NCI-H524 (cell line): ENCODE measurements around the gene EBF4.
A peak's percentile ranks its signal among the peaks of the same experiment; 100 is the strongest.
"Not testable (repeated sequence)": the region's sequence is repeated elsewhere in the genome, so short reads cannot be mapped to it uniquely, and the experiment has no call there.

ENCODE experiments used
- DNase-seq, 2 experiments: peaks; one replicate each; lab custom pipeline; 2025; lab: John Stamatoyannopoulos, UW

EBF4 gene

DNA sequence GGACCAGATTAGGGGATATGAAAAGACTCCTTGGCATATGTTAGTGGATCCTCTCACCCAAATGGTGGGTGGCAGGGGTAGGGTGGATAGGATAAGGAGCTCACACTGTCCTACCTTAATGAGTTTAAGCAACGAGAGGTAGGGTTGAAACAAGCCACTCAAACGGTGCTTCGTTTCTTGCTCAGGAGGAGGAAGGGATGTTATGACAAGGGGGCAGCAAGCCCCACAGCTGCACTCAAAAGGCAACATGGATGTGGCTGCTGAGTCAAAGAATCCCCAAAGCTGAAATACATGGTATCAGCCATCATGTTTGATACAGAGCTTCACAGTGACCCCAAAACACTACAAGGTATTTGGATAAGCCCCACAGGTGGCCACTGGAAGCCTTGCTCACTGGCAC, 20.1 kb upstream of the EBF4 start:
- DNase-seq = peak in 1 of 2 experiments; percentile 20

DNA sequence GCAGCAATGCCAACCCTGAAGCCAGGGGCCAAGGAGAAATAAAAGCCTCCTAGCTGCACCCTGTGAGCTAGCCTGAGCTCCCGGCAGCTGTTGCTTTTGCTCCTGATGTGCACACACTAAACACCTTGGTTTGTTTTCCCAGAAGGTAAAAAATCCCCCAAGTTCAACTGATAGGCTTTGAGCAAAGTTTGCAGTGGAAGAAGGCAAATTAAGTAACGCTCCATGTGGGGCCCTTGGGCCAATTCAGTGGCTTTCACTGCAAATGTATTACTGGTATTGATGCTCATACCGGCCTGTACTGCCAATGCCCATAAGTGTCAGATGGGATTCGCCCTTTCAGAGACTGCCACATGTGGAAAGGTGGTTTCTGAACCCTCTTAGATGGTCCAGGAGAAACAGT, 19.1 kb upstream of the EBF4 start:
- DNase-seq = no peak

DNA sequence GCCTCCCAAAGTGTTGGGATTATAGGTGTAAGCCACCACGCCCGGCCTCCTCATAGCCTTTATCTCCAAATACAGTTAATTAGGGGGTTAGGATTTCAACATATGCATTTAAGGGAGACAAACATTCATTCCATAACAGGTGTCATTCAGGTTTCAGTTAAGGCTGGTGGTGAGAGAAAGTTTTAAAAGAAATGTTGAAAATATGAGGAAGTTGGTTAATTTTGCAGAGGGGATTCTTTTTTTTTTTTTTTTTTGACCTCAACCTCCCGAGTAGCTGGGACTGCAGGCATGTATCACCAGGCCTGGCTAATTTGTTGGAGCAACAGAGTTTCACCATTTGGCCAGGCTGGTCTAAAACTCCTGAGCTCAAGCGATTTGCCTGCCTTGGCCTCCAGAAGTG, 12.5 kb upstream of the EBF4 start:
- no peak for DNase-seq

DNA sequence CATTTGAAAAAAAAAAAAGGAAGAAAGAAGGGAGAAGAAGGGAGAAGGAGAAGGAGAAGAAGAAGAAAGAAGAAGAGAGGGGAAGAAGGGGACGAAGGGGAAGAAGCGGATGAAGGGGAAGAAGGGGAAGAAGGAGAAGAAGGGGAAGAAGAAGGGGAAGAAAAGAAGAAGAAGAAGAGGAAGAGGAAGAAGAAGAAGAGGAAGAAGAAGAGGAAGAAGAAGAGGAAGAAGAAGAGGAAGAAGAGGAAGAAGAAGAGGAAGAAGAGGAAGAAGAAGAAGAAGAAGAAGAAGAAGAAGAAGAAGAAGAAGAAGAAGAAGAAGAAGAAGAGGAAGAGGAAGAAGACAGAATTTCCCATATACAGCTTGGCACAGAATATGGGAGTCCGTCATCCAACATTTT, 10.5 kb upstream of the EBF4 start:
- DNase-seq = not testable (repeated sequence)

DNA sequence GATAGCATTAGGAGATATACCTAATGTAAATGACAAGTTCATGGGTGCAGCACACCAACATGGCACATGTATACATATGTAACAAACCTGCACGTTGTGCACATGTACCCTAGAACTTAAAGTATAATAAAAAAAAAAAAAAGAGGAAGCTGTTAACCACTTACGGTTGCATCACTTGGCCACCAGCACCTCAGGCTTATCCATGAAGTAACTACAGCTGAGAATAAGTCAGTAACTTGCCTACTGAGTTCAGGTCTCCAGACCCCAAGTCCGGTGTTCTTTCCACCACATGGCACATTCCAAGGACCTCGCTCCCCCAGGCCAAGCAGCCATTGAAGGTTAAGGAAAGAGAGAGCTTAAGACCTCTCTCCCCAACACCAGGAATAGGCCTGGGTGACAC, 7.8 kb upstream of the EBF4 start:
- DNase-seq = not testable (repeated sequence)

DNA sequence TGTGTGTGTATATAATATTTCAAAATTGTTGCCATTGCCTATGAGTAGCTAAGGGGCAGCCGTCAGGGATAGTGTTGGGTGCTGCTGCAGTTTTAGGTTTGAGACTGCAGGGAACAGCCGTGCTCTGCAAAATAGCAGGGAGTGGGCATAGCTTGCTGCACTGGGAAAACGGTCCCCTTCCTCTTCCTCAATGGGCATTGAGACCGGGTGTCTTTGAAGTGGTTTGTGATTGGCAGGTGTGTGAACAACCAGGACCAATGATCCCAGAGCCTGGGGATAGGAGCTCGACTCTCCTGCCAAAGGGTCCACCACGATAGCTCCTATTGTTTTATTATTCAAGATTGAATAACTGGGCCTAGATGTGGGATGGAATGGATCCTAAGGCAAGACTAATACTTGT, 5.1 kb upstream of the EBF4 start:
- DNase-seq = no peak

DNA sequence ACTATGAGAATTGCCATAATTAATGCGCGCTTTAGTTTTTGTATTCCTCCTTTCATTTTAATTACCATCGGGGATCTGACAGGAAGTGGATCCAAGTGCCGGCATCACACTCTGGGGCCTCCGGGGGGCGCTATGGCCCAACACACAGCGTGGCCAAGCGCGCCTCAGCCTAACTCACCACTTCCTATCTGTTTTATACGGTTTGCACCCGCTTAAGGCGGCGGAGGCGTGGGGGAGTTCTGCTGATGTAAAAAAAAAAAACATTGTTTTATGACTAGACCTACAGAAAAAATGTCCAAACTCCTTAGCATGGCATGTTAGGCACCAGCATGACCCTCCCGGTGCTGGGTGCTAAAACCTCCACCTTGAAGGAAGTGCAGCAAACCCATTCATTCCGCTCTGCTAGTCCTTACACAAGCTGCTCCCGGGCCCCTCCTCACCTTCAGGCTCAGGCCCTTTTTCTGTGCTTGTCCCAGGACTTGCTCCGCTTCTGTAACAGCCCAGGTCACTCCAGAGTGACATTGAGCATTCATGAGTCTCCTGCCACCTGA, 4.5 kb upstream of the EBF4 start:
- DNase-seq = peak in 1 of 2 experiments; percentile 62

DNA sequence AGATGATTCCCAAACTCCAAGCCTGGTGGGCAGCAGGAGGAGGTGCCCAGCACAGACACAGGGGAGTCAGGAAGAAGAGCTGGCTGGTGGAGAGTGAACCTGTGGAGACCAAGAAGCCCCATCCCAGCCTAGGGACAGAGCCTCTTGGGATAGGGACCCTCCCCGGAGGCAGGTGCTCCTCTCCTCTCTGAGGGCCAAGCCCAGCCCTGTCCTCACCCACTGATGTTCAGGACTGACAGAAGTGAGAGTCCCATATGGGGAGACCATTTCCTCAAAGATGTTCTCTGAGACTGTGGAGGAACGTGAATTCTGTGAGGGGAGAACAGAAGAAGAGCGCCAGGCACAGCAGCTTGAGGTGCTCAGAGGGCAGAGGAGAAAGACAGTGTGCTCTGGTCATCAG, 2.4 kb upstream of the EBF4 start:
- DNase-seq = no peak

DNA sequence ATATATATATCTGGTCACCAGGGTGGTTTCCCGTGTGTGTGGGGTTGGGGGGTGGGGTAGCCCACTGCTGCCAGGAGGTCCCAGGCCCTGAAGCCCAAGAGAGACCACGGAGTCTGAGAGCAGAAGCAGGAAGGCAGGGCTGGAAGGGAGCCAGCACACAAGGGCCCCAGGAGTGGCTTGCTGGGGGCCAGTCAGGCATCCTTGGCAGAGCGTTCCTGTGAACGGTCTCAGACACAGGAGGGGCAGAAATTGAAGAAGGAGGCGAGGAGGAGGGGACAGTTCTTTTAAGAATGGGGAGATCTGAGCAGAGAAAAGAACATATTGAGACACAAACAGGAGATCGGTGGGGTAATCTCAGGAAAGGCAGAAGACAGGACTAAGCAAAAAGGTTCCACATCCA, 1.9 kb upstream of the EBF4 start:
- peak in 1 of 2 experiments; percentile 14 for DNase-seq

DNA sequence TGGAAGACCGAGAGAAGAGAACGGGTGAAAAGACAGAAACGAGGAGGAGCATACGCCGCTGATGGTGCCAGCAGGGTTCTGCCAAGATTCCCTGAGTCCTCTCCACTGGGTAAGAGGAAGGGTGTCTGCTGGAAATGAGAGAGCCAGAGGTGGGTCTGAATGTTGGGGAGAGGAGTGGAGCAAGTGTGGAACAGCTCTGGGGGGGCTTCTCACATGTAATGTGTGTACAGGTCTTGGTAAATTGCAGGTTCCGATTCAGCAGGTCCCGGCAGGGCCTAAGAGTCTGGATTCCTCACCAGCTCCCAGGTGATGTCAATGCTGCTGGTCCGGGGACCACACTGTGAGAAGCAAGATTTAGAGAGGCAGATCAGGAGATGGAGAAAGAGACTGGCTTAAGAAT, 1.5 kb upstream of the EBF4 start:
- DNase-seq = no peak

DNA sequence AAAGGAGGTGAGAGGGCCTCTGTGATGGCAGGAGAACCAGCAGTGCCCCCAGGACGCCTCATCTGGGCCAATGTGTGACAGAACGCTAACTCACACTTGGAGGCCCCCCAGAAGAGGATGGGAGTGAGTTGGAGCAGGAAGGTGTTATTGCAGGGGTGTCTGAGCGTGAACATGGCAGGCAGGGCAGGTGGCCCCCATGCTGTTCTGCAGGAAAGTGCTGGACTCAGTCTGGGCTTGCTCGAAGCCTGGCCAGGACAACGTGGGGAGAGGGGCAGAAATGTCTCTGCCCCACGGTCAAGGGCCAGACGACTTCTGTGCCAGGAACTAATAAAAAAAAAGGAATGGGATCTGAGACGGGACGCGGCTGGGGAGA, 931 bp upstream of the EBF4 start:
- DNase-seq = no peak

DNA sequence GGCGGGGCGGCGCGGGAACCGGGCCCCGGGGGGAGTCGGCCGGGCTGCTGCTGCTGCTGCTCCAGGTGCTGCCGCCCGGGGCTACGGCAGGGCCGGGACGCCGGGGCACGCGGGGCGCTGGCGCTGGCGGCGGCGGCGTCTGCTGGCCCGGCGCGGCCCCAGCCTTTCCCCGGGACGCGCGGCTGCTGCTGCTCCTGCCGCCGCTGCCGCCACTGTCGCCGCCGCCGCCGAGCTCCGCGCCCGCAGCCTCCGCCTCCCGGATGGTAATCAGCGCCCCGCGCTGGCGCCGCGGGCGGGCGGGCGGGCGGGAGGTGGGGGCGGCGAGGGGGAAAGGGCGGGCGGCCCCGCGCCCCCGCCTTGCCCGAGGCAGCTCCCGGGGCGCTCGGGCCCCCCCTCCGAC, 306 bp downstream of the EBF4 start:
- no peak for DNase-seq

DNA sequence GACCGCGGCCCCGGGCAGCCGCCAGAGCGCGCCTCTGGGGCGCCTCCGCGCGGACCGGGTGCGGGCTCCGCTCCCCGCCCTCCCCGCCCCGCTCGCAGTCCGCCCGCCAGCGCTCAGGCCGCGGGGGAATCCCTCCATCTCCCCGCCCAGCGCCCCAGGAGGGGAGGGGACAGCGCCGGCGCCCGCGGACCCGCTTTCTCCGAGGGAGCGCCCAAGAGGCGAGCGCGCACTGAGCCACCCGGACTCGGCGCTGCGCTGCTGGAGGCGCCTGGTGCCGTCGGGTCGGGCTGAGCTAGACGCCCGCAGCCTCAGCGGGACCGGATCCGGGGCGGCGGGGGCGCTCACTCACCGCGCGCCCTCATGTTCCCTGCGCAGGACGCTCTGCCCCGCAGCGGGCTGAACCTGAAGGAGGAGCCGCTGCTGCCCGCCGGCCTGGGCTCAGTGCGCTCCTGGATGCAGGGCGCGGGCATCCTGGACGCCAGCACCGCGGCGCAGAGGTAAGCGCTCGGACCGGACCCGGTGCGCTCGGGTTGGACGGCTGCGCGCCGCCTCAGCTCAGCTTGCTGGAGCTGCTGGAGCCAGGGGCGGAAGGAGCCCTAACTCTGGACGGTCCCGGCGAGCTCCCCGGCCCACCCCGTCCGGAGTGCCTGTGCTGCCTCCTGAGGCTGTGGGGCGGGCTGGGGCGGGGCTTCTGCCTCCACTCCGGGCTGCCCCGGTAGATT, 867 bp downstream of the EBF4 start:
- no peak for DNase-seq

DNA sequence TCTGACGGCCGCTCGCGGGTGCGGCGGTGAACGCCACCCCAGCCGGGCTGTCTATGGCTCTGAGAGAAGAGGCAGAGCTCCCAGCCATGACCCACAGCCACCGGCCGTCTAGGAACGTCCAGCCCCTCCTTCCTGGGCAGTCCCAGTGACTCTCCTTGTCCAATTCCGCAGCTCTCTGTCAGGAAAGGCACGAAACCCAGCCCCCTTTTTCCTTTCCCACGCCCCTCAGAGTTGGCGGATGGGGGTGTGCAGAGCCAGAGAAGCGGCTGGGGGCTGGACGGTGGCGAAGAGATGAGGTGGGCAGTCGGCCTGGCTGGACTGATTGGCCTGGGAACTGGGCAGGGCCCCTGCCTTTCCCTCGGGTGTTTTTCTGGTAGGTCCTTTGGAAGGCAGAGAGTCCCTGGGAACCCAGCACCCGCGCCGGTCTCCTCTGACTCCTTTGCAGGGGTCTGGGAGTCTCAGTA, 1.5 kb downstream of the EBF4 start:
- DNase-seq = no peak

DNA sequence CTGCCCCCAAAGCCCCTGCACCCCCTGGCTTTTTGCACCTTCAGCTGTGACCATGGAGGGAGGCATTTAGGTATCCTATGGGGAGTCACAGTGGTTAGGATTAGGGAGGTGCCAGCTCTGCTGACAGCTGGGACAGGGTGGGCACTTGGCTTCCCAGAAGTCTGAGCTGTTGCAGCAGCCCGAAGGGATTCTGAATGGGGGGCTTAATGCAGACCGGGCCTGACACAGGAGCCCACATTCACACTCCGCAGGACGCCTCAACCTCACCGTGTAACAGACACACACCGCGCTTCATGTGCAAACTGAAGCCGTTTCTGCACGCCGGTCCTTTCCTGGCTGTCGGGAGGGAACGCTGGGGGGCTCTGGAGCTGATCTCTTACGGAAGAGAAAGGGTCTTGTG, 1.9 kb downstream of the EBF4 start:
- DNase-seq = peak in 1 of 2 experiments; percentile 26

DNA sequence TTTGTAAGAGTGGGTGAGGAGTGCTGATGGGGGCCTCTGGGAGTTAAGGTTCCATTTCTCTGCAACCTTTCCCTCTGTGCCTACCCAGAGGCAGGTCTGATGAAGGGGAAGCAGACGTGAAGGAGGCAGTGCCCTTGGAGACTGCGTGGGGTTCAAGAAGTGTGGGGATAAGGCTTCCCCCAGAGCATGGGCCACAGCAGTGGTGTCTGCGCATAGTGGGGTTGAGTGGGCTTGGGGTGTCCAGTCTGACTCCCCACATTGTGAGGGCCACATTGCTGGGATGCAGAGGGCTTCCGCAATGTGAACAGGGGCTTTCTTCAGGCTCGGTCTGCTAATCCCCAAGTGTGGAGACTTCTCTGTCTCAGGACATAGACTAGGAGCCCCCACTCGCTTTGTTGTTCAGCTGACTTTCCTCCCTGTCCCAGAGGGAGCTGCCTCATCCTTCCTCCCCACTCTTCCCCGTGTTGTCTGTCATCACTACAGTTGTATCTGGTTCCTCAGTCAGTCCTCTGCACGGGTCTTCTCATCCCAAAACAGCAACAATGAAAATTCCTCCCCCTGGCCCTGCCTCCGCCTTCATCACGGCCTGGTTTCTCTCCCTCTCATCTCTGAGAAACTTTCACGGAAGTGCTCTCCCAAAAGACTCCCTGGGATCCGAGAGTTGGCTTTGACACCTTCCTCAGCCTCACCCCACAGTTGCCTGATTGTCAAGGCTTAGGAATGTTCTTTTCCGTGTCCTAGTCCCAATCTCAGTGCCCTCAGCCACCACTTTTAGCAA, 2.8 kb downstream of the EBF4 start:
- no peak for DNase-seq

DNA sequence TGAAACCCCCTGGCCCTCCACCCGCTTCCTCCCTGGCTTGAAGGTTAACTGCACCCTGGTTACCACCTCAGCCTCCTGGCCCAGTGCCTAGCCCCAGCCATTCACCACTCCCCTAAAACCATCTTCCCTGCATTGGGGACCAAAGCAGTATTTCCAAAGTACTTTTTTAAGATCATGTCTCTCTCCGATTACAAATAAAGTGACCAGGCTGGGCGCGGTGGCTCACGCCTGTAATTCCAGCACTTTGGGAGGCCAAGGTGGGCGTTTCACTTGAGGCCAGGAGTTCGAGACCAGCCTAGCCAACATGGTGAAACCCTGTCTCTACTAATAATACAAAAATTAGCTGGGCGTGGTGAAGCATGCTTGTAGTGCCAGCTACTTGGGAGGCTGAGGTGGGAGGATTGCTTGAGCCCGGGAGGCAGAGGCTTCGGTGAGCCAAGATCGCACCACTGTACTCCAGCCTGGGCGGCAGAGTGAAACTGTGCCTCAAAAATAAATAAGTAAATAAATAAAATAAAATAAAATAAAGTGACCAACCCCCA, 3.5 kb downstream of the EBF4 start:
- not testable (repeated sequence) for DNase-seq

DNA sequence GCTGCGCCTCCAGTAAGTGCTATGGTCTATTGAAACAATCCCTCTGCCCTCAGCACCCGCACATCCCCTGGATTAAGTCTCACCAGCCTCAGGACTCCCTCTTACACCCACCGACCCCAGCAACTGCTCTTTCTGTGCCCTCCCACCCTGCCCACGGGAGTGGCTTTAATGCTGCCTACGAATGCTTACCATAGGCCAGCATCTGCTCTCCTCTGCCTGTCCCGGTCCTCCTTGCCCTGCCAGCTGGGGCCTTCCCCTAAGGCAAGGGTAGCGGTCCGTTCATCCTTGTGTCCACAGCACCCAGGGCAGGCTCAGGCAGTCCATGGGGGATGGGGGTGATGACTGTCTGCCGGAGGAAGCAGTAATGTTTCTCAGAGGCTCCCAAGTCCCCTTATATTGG, 4.1 kb downstream of the EBF4 start:
- DNase-seq = no peak

DNA sequence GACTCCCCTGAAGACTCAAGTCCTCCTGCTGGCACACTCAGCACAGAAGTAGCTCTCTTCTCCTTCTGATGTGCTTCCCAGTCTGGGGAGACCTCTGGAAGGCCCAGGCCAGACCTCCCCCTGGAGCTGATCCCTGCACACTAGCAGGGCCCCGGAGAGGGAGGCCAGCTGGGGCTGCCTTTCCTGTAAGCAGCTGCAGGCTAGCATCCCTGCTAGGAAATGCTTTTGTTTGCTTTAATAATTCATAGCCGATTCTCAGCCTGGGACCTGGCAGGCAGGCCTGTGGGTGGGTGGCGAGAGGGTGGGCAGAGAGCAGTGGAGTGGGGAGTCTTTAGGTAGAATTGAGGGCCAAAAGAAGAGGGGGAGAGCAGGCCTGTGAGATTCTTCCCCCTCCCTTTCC, 5.2 kb downstream of the EBF4 start:
- DNase-seq = no peak

DNA sequence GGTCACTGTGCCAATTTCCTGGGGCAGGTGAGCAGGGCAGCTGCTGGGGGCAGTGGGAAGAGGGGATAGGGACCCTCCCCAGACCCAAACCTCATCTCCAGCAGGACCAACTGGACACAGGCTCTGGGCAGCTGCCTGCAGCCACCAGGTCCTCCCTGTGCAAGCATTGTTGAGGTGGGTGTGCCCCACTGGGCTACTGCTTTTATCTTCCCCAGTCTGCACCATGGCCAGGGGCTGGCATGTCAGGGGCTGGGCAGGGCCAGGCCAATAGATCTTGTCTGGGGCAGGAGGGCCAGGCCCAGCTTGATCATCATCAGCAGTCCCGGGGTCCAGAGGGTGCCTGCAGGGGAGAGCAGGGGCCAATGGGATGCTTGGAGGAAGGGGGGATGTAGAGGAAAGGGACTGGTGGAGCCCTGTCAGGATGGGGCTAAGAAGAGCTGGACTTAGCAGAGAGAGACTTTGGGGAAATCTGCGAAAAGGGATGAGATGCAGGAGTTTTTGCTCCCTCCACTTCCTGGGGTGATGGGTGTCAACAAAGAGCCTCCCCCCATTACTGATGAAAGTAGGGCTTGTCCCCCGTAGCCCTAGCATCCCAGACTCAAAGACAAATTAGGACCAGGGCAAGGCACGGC, 5.7 kb downstream of the EBF4 start:
- no peak for DNase-seq

DNA sequence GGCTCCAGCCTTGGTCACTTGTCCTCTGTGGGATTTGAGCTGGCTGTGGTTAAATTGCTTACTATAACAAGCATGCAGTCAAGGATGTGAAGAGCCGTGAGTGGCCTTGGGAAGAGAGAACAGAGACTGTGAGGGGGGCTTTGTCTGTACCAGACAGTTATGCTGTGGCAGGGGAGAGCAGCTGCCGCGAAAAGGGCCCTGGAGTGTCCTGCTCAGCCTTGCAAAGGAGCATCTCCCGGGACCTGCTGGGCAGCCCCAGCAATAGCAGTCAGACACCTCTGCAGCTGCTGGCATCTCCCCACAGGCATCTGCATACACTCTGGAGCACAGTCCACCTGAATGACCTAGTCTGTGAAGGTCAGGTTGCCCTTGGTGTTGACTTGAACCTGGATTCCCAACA, 6.3 kb downstream of the EBF4 start:
- no peak for DNase-seq

DNA sequence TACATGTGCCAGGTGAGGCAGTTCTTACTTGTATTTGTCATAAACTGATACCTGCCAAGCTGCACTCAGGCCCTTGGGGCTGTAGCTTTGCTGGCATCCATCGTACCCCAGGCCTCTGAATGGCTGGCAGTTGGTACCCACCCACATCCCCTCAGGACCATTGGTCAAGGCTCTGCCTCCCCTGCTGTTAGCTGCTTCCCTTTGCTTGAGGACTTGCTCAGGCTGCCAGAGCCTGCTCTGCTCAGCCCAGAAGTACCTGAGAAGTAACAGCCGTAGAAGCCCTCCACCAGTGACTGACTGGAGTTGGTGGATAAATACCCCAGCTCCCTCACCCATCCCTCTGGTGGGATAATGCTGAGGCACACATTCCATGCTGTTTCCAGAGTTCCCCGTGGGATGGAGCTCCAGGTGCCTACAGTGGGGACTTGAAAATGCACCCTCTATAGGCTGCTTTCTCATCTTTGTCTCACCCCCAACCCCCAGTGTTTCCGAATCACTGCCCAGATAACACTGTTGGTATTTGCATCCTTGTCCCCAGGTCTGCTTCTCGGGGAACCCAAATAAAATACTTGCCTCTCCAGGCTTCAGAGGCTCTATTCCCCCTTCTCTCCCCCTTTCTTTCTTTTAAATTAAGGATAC, 7.3 kb downstream of the EBF4 start:
- DNase-seq = no peak
